Esophagus squamous epithelium (tissue), 4 donors: ENCODE results near the gene EPB42.

Experiments used
- CTCF ChIP-seq, 6 experiments: fragments of 450-650 bp in 4 of 6; fragments of 200-600 bp in 2 of 6; sonication (generic) in 2 of 6; IDR thresholded peaks; one replicate each; pipeline ENCODE4 v1.5.1; 2016 to 2019; ENCODE audit warnings: antibody characterized with exemption in 6 of 6, mild to moderate bottlenecking in 4 of 6, moderate library complexity in 4 of 6
- POLR2A ChIP-seq, 4 donors: fragments of 450-650 bp; IDR thresholded peaks; one replicate each; pipeline ENCODE4 v1.6.1; 2017; ENCODE audit warnings: antibody characterized with exemption in 4 of 4, mild to moderate bottlenecking in 4 of 4, moderate library complexity in 3 of 4

- TF ChIP-seq CTCF (IDR thresholded peaks at IDR 0.05) (no peak), POLR2A (IDR thresholded peaks at IDR 0.05) (no peak)
Observed at GRCh38 chr15:43232289-43232874, 11.6 kb upstream of the EPB42 start.
